Transverse colon (tissue), 4 donors: Measurements from ENCODE around the gene CACNA2D1. TPM values are rescaled to one million over a fixed set of nuclear protein-coding genes. Genes with fewer than 3 reads are reported as not detected.
A peak's percentile ranks its signal among the peaks of the same experiment; 100 is the strongest.

Source experiments
- DNase-seq: peaks from one replicate; pipeline ENCODE4 v3.0.0-alpha.2; 2019
- H3K27ac ChIP-seq, 4 donors: fragments of 200-600 bp; sonication (generic); 2 replicates each; pipeline ENCODE4 v1.5.1; 2016 to 2018; ENCODE audit warnings: inconsistent platforms in 4 of 4
- H3K27me3 ChIP-seq: fragments of 200-600 bp; sonication (generic); 2 replicates; pipeline ENCODE4 v1.5.1; 2017; ENCODE audit warnings: inconsistent platforms
- H3K36me3 ChIP-seq, 4 donors: fragments of 200-600 bp; sonication (generic); 2 replicates each; pipeline ENCODE4 v1.5.1; 2017 to 2019; ENCODE audit warnings: inconsistent platforms in 4 of 4
- H3K4me1 ChIP-seq, 4 donors: fragments of 200-600 bp; sonication (generic); 2 replicates each; pipeline ENCODE4 v1.5.1; 2017 to 2020; ENCODE audit warnings: inconsistent platforms in 4 of 4
- H3K4me3 ChIP-seq, 4 donors: fragments of 200-600 bp; sonication (generic); 1 replicate in 1 of 4; 2 replicates in 3 of 4; pipeline versions ENCODE4 v1.5.1 to v1.6.1; 2017 to 2019; ENCODE audit warnings: inconsistent platforms in 4 of 4
- H3K9me3 ChIP-seq, 2 donors: fragments of 200-600 bp; sonication (generic); 2 replicates each; pipeline ENCODE4 v1.5.1; 2017 to 2019; ENCODE audit warnings: inconsistent platforms in 2 of 2
- CTCF ChIP-seq, 5 experiments: fragments of 200-600 bp in 3 of 5; fragments of 450-650 bp in 2 of 5; sonication (generic) in 3 of 5; IDR thresholded peaks; 1 replicate in 2 of 5; 2 replicates in 3 of 5; pipeline ENCODE4 v1.5.1; 2016 to 2017; ENCODE audit warnings: antibody characterized with exemption in 5 of 5, inconsistent platforms in 3 of 5, mild to moderate bottlenecking in 2 of 5, moderate library complexity in 1 of 5
- EP300 ChIP-seq: sonication (generic); formaldehyde crosslinking; IDR thresholded peaks from one replicate; pipeline ENCODE4 v1.6.1; 2017; ENCODE audit warnings: antibody characterized with exemption, low read depth
- POLR2A ChIP-seq: fragments of 450-650 bp; IDR thresholded peaks from one replicate; pipeline ENCODE4 v1.6.1; 2016; ENCODE audit warnings: antibody characterized with exemption, mild to moderate bottlenecking, moderate library complexity
- POLR2AphosphoS5 ChIP-seq, 3 donors: sonication (generic); formaldehyde crosslinking; IDR thresholded peaks; one replicate each; pipeline ENCODE4 v1.6.1; 2016; ENCODE audit warnings: antibody characterized with exemption in 3 of 3
- WGBS, 2 donors: methylation state at CpG; one replicate each; pipeline ENCODE4 v1.1.5; 2018; ENCODE audit warnings: low coverage in 1 of 2; 5-methylcytosine and 5-hydroxymethylcytosine counted together
- in situ Hi-C, 4 donors: fragments of 200-750 bp; cut with MboI; loops; one replicate each; pipeline versions ENCODE4 v1.15.0 to v1.15.1; 2017; ENCODE audit warnings: low sequenced_read_pairs in 3 of 4, low pct_ligation_motif_present in 1 of 4, low pct_unique_long_range_greater_than_20kb in 1 of 4
- intact Hi-C: fragments of 100-400 bp; cut with DNase I; formaldehyde crosslinking; loops from one replicate; pipeline ENCODE4 v1.15.1; 2023; ENCODE audit warnings: low total_unique reads
- total RNA-seq, 4 donors: library from RNA; depleted of rRNA; stranded (reverse); fragments of >200 nt; gene quantifications; one replicate each; pipeline ENCODE4 v1.1.0, GENCODE V29; 2016

Gene CACNA2D1
- total RNA-seq, 4 donors from 2014 or later = 11.0 to 126 (median 22.9) TPM

DNA sequence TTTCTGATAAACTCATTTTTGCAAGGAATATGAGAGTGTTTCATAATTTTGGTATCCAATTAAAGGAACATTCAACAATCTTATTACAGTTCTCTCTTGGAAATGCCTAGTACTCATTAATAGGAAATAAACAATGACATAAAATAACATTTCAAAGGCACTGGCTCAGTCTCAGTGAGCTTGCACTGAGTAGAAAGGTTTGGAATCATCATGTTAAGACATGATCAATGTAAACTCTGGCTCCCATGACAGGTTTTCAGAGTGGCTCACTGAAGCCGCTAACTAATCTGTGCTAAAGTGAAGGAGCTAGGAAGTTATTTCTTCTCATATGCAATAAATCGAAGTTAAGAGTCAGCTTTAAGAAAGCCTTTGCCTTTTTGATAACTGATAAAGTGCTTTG is 470.5 kb downstream of the CACNA2D1 start:
- H3K27ac ChIP-seq = no peak overlapping the region
- 61 to 81% methylated on average over 2 of the region's 2 CpGs for WGBS, 2 donors
- H3K9me3 ChIP-seq = no peaks in the 10 kb centered on the region
- H3K36me3 ChIP-seq = no peaks in the 10 kb centered on the region
- no peak for TF ChIP-seq POLR2AphosphoS5 (IDR thresholded peaks at IDR 0.05)
- no peak for TF ChIP-seq POLR2A
- no peak for TF ChIP-seq CTCF (IDR thresholded peaks at IDR 0.05)
- TF ChIP-seq EP300 = no peak
- H3K4me1 ChIP-seq = no peaks in the 10 kb centered on the region
- intact Hi-C loops = no loop called here
- H3K27me3 ChIP-seq = no peaks in the 10 kb centered on the region
- in situ Hi-C loops = loop anchor here in 1 of 4 donors (25.0 kb wide), 1 partner anchor 461 kb away; no protein-coding TSS in a partner anchor
- no peak overlapping the region for H3K4me3 ChIP-seq
- no peak for DNase-seq

- no peaks in the 10 kb centered on the region for H3K36me3 ChIP-seq
- WGBS, 2 donors = 77% methylated on average over 2 of the region's 2 CpGs; no CpG with 5 or more reads in 1 of the 2 donors
- H3K4me3 ChIP-seq = no peak overlapping the region
- no peaks in the 10 kb centered on the region for H3K27me3 ChIP-seq
- in situ Hi-C loops = loop anchor here in 1 of 4 donors (25.0 kb wide), 1 partner anchor 448 kb away; no protein-coding TSS in a partner anchor
- H3K4me1 ChIP-seq = no peaks in the 10 kb centered on the region
- DNase-seq = no peak
- TF ChIP-seq EP300 (no peak), POLR2A (no peak), POLR2AphosphoS5 (IDR thresholded peaks at IDR 0.05) (no peak), CTCF (IDR thresholded peaks at IDR 0.05) (no peak)
- no peaks in the 10 kb centered on the region for H3K9me3 ChIP-seq
- intact Hi-C loops = no loop called here
- no peak overlapping the region for H3K27ac ChIP-seq
Observed at GRCh38 chr7:81960026-81960425, 483.6 kb downstream of the CACNA2D1 start.

- in situ Hi-C loops = loop anchor here in 1 of 4 donors (25.0 kb wide), 1 partner anchor 445 kb away; no protein-coding TSS in a partner anchor
- 67 to 91% methylated on average over 4 of the region's 4 CpGs for WGBS, 2 donors
- H3K9me3 ChIP-seq = no peaks in the 10 kb centered on the region
Observed at GRCh38 chr7:81957517-81957916, 486.1 kb downstream of the CACNA2D1 start.

GRCh38 chr7:81956520-81956919 is 487.1 kb downstream of the CACNA2D1 start:
- Histone ChIP-seq H3K27ac (no peak overlapping the region), H3K9me3 (no peaks in the 10 kb centered on the region), H3K4me3 (no peak overlapping the region), H3K27me3 (no peaks in the 10 kb centered on the region), H3K36me3 (no peaks in the 10 kb centered on the region), H3K4me1 (no peaks in the 10 kb centered on the region)
- intact Hi-C loops = no loop called here
- TF ChIP-seq POLR2A (no peak), CTCF (IDR thresholded peaks at IDR 0.05) (peak; percentile 16 to 27 (median 22)), EP300 (no peak), POLR2AphosphoS5 (IDR thresholded peaks at IDR 0.05) (no peak)
- in situ Hi-C loops = loop anchor here in 1 of 4 donors (25.0 kb wide), 1 partner anchor 444 kb away; no protein-coding TSS in a partner anchor
- WGBS, 2 donors = 40 to 64% methylated on average over 4 of the region's 4 CpGs
- no peak for DNase-seq

More at GRCh38 chr7:81957517-81957916, 486.1 kb downstream of the CACNA2D1 start:
- intact Hi-C loops = no loop called here
- no peak overlapping the region for H3K4me3 ChIP-seq
- no peaks in the 10 kb centered on the region for H3K36me3 ChIP-seq
- no peaks in the 10 kb centered on the region for H3K27me3 ChIP-seq
- no peak overlapping the region for H3K27ac ChIP-seq
- no peak for TF ChIP-seq EP300
- no peak for TF ChIP-seq POLR2A
- TF ChIP-seq CTCF (IDR thresholded peaks at IDR 0.05) = no peak
- TF ChIP-seq POLR2AphosphoS5 (IDR thresholded peaks at IDR 0.05) = no peak
- no peaks in the 10 kb centered on the region for H3K4me1 ChIP-seq
- no peak for DNase-seq
